ENCODE results near the gene DTNB.
"Not testable (repeated sequence)": the region's sequence is repeated elsewhere in the genome, so short reads cannot be mapped to it uniquely, and the experiment has no call there.

The DTNB gene

DNA sequence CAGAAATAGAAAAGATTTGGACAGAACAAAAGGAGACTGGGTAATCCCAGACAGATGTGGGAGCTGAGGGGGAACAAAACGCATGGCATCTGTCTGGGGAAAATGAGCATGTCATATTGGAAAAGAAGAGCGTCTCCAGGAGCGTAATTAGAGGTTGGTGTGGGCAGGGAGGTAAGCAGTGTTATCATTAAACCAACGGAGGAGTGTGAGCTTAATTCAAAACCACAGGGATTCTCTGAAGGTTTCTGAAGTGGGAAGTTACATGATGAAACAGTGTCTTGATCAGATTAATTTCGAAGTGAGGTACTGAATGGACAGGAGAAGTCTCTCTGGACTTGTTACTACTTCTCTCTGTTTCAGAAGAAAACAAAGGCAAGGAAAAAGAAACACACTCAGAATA, 53.3 kb downstream of the DTNB start:
- no peak for DNase-seq

- DNase-seq = no peak
These were observed 54.2 kb downstream of the DTNB start for GRCh38 chr2:25619185-25619584.

DNA sequence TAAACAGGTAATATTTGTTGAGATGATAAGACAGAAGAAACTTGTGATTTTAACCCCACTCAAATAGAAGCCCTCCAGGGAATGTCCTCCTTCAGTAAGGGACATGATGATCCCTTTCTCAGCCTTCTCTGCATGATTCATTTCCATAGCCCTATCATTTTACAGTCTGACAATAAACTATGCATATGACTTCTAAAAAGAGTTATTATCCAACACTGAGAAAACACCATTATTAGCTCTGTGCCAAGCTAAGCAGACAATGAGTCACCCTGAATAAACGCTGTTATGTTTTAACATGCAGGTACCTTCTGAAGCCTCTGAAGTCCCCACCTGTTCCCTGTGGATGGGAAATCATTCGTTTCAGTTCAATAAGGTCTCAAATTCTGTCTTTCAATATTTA, 54.7 kb downstream of the DTNB start:
- DNase-seq = no peak

DNA sequence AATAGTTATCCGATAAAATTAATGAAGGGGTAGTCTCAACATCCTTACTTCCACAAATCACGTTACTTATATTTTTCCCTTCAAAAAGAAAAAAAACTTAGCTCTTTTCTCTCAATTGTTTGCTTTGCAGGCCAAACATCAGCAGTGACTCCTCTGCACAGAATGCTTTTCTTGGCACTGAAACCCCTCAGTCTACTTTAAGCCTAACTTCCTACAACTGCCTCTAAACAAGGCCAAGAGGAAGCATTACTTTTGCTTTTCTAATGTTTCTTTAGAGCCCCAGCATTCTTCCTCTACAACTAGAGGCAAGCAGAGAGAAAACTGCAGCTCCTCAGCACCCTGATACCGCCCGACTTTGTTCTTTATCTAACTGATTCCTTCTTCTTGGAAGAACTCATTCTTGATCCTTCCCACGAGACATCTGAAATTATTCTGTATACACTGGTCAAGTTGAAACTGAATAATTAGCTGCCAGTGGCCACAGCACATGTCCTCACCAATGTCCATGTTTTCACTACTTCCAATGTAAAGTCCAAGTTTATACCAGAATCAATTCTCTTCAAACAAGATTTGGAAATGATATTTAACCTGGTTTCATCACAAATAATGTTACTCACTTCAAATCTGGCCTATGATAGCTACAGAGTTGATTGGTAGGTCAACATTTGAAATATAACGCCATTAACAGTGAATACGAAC, 55.3 kb downstream of the DTNB start:
- DNase-seq = no peak

DNA sequence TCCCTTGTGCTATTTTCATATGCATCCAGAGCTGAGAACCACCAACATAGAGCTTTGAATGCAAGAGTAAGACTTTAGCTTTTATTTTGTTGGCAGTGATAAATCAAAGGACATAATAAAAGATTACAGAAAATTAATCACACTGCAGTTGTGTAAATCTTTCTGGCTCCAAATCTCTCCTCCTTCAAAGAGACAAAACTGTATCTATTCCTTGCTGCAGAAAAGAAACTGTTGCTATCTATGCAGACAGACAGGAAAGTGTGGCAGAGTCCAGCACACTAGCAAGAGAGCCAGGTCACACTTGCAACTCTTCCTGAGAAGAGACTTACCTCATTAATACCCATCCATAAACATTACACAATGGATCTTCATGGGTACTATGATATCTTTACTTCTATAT, 57.5 kb downstream of the DTNB start:
- no peak for DNase-seq

DNA sequence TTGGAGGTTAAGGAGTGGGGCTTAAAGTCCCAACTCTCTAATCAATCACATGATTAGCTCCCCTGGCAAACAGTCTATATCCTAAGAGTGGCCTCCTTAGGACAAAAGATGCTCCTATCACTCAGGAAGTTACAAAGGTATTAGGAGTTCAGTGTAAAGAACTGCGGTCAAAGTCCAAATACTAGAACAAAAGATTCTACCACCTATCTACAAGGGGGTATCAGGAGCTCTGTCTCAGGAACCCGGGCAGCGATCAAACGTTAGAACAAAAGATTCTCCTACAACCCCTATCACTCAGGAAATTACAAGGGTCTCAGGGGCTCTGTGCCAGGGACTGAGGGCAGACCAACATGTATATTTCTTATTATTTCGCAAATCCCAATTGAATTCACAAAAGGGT, 58.0 kb downstream of the DTNB start:
- no peak for DNase-seq

GRCh38 chr2:25614711-25615110, 58.7 kb downstream of the DTNB start:
- no peak for DNase-seq

DNA sequence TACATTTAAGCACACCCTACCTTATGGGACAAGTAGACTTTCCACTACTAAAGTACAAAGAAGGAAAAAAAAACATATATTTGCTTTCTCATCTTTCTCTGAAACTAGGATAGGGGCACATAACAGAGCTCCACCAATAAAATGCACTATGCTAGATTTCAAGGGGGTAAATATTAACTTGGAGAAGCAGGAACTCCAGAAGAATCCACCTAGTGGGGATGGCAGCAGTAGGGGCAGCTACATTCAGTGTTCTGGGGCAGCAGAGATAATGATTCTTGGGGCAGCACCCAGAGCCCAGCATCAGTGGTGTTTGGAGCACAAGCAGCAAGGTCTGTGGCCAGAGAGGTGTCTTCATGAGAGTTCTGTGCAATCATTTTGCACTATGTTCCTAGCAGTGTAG, 64.7 kb downstream of the DTNB start:
- DNase-seq = no peak

- no peak for DNase-seq
These were observed 66.5 kb downstream of the DTNB start for GRCh38 chr2:25606892-25607291.

DNA sequence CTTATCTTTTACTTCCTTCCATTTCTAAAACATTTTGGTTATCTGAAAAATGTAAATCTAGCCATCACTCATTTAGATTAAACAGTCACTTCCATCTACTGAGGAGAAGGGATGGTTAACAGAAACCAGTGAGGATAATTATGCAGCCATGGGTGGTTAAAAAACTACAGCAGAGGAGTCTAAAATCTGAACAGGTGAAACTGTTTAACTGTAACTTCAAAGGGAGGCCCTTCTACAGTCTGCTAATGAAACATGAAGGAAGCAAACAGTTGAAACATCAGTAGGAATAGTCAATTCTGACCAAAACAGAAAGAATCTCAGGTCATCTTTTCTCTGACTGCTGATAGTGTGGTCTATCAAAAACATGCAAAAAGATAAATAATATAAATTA, 71.0 kb downstream of the DTNB start:
- DNase-seq = no peak

- DNase-seq = not testable (repeated sequence)
These were observed 71.6 kb downstream of the DTNB start for GRCh38 chr2:25601711-25602332.

DNA sequence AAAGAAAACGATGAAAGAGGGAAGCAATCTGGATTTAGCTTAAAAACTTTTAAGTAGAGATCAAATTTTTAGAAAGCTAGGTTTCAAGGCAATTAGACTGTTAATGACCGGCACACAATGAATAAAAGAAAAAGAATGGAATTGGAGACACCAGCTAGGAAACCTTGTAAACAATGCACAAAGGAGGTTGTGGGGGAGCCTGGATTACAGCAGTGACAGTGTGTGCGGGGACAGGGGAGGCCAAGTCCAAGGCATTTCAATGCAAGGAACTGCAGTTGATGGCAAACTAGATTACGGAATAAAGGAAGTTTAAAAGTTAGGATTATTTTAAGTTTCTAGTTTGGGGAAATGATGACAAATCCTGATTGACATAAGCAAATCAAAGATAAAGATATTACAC, 74.5 kb downstream of the DTNB start:
- DNase-seq = no peak

DNA sequence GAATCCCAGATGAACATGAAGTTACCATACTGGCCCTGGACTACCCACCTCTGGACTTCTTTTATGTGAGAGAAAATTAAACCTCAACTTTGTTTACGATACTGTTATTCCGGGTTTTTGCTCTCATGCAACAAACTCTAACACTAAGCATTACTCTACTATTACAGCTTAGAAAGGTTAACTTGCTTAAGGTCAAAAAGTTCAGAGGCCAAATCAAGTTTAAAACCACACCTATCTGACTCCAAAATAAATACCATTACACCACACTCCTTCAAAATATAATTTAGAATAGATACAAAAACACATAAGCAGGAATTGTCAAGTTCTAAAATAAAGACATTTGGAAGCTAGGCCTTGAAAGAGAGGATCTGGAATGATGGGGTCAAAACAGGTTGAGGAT, 75.0 kb downstream of the DTNB start:
- DNase-seq = no peak

DNA sequence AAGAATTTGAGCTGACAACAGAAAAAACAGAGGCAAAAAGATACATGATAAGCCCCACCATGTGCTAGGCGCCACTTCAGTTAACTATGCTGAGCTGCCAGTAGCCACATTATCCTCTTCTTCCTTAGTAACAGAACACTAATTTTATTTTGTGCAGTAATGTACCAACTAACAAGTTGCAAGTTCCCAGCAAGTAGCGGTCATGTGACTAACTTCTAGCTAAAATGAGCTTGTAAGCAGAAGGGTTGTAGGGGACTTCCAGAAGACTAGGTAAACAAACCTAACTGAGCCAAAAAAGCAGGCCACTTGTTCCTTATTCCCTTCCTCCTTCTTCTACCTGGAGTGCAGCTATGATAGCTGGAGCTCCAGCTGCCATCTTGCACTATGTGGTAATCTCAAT, 75.5 kb downstream of the DTNB start:
- no peak for DNase-seq

DNA sequence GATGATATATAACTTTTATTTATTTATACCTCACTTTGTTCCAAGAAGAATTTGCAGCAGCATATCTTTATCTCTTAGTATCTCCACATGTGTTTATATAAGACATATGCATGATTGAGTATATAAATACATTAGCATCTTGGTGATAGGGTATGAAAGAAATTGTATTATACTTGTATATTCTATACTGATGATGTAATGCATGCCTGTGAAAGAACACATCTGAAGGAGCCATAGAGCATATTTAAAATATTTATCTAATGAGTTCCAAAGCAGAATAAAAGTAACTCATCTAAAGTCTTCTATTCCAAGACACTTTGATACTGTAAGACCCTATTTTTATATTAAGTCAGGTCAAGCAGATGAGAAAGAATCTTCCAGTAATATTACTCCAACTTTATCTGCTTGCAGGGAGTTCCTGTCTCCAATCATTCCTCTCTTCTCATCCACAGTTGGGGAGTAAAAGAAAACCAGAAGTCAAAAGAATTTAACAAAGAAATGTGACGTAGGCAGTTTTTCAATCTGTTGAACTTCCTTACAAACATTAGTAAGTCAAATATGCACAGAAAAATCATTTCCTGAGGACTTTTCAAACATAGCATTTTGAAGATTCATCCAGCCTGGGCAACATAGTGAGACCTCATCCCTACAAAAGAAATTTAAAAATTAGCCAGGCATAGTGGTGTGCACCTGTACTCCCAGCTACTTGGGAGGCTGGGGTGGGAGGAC, 76.7 kb downstream of the DTNB start:
- DNase-seq = no peak

DNA sequence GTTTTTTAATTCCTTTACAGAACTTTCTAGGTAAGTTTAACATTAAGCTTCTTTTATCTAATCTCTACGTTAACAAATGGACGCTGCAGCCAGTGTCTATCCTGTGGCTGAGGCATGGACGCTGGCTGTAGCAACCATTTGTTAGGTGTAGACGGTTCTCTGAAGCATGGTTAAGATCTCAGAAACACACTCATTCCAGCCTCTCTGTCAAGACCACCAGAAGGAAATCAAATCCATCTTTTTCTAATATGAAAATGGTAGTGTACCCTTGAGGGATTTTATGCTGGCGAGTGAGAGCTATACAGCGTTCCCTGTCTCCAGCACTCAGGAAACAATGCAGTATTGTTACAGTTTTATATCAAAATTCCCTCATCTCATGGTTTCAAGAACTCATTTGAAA, 78.0 kb downstream of the DTNB start:
- DNase-seq = no peak

- DNase-seq = no peak
These were observed 78.4 kb downstream of the DTNB start for GRCh38 chr2:25594991-25595390.

DNA sequence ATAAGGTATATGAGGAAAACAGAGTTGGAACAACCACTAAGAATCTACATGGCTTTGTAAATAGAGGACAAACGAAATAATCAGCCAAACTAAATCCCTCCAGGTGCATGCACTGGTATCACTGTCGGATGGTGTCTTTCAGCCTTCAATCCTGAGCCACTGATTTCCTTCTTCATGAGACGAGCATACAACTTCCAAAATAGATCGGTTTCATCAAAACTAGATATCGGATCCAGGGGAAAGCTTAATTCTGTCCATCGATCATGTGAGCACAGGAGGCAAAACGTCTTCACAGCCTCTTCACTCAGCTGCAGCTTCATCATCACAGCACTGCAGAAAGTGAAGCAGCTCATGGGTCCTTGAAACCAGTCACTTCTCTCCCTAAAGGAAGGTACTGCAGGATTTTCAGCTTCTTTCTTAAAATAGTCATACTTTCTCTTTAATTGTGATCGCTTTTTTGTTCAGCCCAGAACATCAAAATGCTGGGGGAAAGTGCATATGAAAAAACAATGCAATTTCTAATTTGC, 80.5 kb downstream of the DTNB start:
- no peak for DNase-seq

- no peak for DNase-seq
These were observed 82.4 kb downstream of the DTNB start for GRCh38 chr2:25590921-25591505.

DNA sequence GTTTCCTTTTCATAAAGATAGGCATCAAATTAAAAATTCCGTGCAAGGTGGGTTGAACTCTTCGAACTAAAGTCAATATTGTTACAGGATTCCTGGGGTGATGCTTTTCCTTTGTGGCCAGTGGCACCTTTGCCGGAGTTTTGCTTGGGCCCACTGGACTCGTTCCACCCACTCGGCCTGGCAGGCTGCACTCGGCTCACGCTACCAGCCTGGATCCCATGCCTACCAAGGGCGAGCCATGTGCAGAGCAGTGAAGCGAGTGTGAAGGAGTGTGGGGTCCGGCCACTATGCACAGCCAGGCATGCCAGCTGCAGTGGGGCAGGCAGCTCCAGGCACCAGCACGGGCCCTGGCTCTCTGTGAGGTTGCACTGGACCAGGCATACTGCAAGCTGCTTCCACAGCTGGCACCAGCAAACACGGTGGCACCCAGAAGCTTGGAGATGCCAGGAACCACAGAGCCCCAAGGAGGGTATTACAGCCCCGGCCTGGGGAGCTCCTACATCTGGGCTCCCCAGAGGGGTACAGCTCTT, 83.6 kb downstream of the DTNB start:
- DNase-seq = no peak

GRCh38 chr2:25588576-25588975, 84.8 kb downstream of the DTNB start:
- no peak for DNase-seq

DNA sequence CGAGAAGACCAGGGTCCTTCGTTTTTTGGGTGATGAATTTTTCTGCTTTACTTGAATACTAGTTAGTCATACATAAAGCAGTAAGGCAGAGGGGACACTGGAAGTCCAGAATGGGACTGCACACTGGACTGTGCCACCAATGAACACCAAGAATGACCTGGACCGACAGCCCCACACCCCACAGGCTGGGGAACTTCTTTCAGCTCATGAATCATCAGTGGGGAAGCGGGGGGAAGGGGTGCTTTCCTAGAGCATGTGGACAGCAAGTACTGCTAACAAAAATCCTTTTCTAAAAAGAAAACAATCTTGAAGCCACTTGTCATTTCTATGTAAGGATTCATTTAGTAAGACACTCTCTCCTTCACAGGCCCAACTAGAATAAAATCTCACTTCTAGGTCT, 86.0 kb downstream of the DTNB start:
- DNase-seq = peak; percentile 9

- DNase-seq = peak; percentile 19
These were observed 86.6 kb downstream of the DTNB start for GRCh38 chr2:25586726-25587144.
